Uterus (tissue), 4 donors: ENCODE data around the gene ERC2. TPM values are rescaled to one million over a fixed set of nuclear protein-coding genes. Genes with fewer than 3 reads are reported as not detected.

Experiments
- DNase-seq, 2 donors: peaks; one replicate each; pipeline ENCODE4 v3.0.0-alpha.2; 2019 to 2020
- H3K27ac ChIP-seq, 2 donors: fragments of 200-600 bp; sonication (generic); 1 replicate in 1 of 2; 2 replicates in 1 of 2; pipeline ENCODE4 v1.5.1; 2016 to 2018
- H3K27me3 ChIP-seq, 2 donors: fragments of 200-600 bp; sonication (generic); one replicate each; pipeline ENCODE4 v1.5.1; 2018 to 2019; ENCODE audit warnings: control low read depth in 1 of 2
- H3K36me3 ChIP-seq, 2 donors: fragments of 200-600 bp; sonication (generic); one replicate each; pipeline ENCODE4 v1.5.1; 2019; ENCODE audit warnings: control low read depth in 1 of 2
- H3K4me1 ChIP-seq, 2 donors: fragments of 200-600 bp; sonication (generic); one replicate each; pipeline ENCODE4 v1.5.1; 2018 to 2019; ENCODE audit warnings: control low read depth in 1 of 2
- H3K4me3 ChIP-seq, 2 donors: fragments of 200-600 bp; sonication (generic); 1 replicate in 1 of 2; 2 replicates in 1 of 2; pipeline ENCODE4 v1.5.1; 2018 to 2019; ENCODE audit warnings: mild to moderate bottlenecking in 1 of 2
- H3K9me3 ChIP-seq, 2 donors: fragments of 200-600 bp; sonication (generic); one replicate each; pipeline ENCODE4 v1.5.1; 2019; ENCODE audit warnings: control low read depth in 1 of 2
- POLR2A ChIP-seq, 2 donors: fragments of 450-650 bp; IDR thresholded peaks; one replicate each; pipeline ENCODE4 v1.6.1; 2016; ENCODE audit warnings: antibody characterized with exemption in 2 of 2, mild to moderate bottlenecking in 1 of 2, moderate library complexity in 1 of 2
- intact Hi-C: fragments of 100-400 bp; cut with DNase I; formaldehyde crosslinking; loops from one replicate; pipeline ENCODE4 v1.15.1; 2023; ENCODE audit warnings: low total_unique reads
- total RNA-seq, 4 donors: library from RNA; depleted of rRNA in 3 of 4; stranded (reverse); fragments of >200 nt in 3 of 4; gene quantifications; one replicate each; pipeline versions ENCODE4 v1.1.0 to v1.2.4, GENCODE V29; 2014 to 2023
- TF ChIP-seq, protein P1 (sequence below), 4 experiments: fragments of 200-600 bp in 2 of 4; fragments of 450-650 bp in 2 of 4; sonication (generic) in 2 of 4; IDR thresholded peaks; one replicate each; pipeline ENCODE4 v1.5.1; 2016 to 2019; ENCODE audit warnings: antibody characterized with exemption in 4 of 4, mild to moderate bottlenecking in 2 of 4, moderate library complexity in 1 of 4
- donor health status: DM: yes; HTN: yes; CAD: no.

ERC2 gene
- total RNA-seq, 4 donors from 2014 or later: 1.7 to 5.5 TPM; not detected in 2

GRCh38 chr3:55873523-55874254, 594.6 kb downstream of the ERC2 start:
- no peaks in the 10 kb centered on the region for H3K4me1 ChIP-seq
- TF ChIP-seq, protein P1, sequence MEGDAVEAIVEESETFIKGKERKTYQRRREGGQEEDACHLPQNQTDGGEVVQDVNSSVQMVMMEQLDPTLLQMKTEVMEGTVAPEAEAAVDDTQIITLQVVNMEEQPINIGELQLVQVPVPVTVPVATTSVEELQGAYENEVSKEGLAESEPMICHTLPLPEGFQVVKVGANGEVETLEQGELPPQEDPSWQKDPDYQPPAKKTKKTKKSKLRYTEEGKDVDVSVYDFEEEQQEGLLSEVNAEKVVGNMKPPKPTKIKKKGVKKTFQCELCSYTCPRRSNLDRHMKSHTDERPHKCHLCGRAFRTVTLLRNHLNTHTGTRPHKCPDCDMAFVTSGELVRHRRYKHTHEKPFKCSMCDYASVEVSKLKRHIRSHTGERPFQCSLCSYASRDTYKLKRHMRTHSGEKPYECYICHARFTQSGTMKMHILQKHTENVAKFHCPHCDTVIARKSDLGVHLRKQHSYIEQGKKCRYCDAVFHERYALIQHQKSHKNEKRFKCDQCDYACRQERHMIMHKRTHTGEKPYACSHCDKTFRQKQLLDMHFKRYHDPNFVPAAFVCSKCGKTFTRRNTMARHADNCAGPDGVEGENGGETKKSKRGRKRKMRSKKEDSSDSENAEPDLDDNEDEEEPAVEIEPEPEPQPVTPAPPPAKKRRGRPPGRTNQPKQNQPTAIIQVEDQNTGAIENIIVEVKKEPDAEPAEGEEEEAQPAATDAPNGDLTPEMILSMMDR (IDR thresholded peaks at IDR 0.05): no peak
- no peak for TF ChIP-seq POLR2A (IDR thresholded peaks at IDR 0.05)
- H3K4me3 ChIP-seq: no peak overlapping the region
- H3K27ac ChIP-seq: no peak overlapping the region
- H3K9me3 ChIP-seq: no peaks in the 10 kb centered on the region
- intact Hi-C loops: no loop called here
- DNase-seq: no peak
- no peaks in the 10 kb centered on the region for H3K27me3 ChIP-seq
- no peaks in the 10 kb centered on the region for H3K36me3 ChIP-seq

DNA sequence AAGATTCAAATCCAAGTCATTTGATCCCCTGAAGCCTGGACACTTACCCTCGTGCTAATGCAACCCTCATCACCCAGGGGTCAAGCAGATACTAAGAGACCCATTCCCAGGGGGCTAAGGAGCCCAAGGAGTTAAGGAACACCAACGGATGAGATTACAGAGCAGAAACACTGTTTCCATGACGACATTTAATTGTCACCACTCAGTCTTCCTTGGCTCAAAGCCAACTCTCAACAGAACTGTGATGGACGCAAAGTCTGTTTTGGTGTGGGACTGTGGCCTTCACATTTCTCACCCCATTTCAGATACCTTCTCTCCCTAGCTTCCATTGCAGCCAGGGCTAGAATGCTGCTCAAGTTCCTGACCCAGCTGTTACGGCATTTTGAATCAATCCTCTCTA, 597.7 kb downstream of the ERC2 start:
- no peaks in the 10 kb centered on the region for H3K27me3 ChIP-seq
- intact Hi-C loops: no loop called here
- no peak for DNase-seq
- TF ChIP-seq, protein P1 (IDR thresholded peaks at IDR 0.05): no peak
- no peak for TF ChIP-seq POLR2A (IDR thresholded peaks at IDR 0.05)
- no peaks in the 10 kb centered on the region for H3K4me1 ChIP-seq
- no peak overlapping the region for H3K4me3 ChIP-seq
- H3K36me3 ChIP-seq: no peaks in the 10 kb centered on the region
- no peaks in the 10 kb centered on the region for H3K9me3 ChIP-seq
- H3K27ac ChIP-seq: no peak overlapping the region

- no peaks in the 10 kb centered on the region for H3K36me3 ChIP-seq
- no peak overlapping the region for H3K27ac ChIP-seq
- no peak for TF ChIP-seq POLR2A (IDR thresholded peaks at IDR 0.05)
- TF ChIP-seq, protein P1 (IDR thresholded peaks at IDR 0.05): no peak
- no peaks in the 10 kb centered on the region for H3K4me1 ChIP-seq
- no peak overlapping the region for H3K4me3 ChIP-seq
- no peak for DNase-seq
- no peaks in the 10 kb centered on the region for H3K27me3 ChIP-seq
- intact Hi-C loops: no loop called here
- no peaks in the 10 kb centered on the region for H3K9me3 ChIP-seq
Measured at GRCh38 chr3:55868347-55868746, 599.9 kb downstream of the ERC2 start.

- H3K4me3 ChIP-seq: no peak overlapping the region
- H3K36me3 ChIP-seq: no peaks in the 10 kb centered on the region
- no peaks in the 10 kb centered on the region for H3K4me1 ChIP-seq
- intact Hi-C loops: no loop called here
- H3K27me3 ChIP-seq: no peaks in the 10 kb centered on the region
- no peak for TF ChIP-seq POLR2A (IDR thresholded peaks at IDR 0.05)
- TF ChIP-seq, protein P1 (IDR thresholded peaks at IDR 0.05): no peak
- H3K9me3 ChIP-seq: no peaks in the 10 kb centered on the region
- no peak for DNase-seq
- no peak overlapping the region for H3K27ac ChIP-seq
Measured at GRCh38 chr3:55863028-55863427, 605.2 kb downstream of the ERC2 start.

DNA sequence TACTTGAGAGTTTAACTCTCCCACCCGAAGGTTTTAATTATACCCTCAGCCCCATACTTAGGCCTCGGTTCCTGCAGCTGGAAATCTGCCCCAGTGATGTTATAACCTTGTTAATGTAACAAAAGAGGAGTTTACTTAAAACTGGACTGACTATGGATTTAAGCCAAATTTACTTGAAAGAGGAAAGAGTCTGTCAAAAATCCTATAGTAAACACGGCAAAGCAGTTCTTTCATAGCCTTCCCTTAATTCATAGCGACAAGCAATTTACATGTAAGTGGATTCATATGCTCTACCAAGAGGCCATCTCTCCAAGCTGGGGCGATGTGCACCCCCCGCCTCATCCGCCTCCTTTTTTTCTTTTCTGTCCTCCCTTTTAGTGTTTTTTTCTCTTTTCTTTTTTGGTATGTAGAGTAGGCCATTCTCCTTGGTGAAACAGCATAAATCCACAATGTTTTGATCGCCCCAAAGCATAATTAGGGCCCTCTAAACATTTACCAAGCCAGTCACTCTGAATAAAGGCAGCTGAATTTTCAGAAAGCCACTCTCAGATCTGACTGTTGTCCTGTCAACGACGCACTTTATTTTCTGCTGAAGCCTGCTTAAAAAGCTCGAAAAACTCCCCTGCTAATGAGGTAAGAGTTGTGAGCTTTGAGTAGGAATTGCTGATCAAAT, 608.1 kb downstream of the ERC2 start:
- intact Hi-C loops: no loop called here
- Histone ChIP-seq H3K4me1 (no peaks in the 10 kb centered on the region), H3K27me3 (no peaks in the 10 kb centered on the region), H3K27ac (peak overlapping the region in 1 of 2 donors; percentile 59), H3K9me3 (no peaks in the 10 kb centered on the region), H3K4me3 (no peak overlapping the region), H3K36me3 (no peaks in the 10 kb centered on the region)
- TF ChIP-seq, protein P1 (IDR thresholded peaks at IDR 0.05): no peak
- no peak for TF ChIP-seq POLR2A (IDR thresholded peaks at IDR 0.05)
- no peak for DNase-seq
